GM12872 (cell line): ENCODE data around the gene RDH13.

Experiments used
- CTCF ChIP-seq: IDR thresholded peaks from 3 replicates; pipeline ENCODE4 v1.5.1; 2011; ENCODE audit warnings: low read depth, mild to moderate bottlenecking, low read length, moderate library complexity; ENCODE audit not compliant: insufficient read depth

Gene RDH13

GRCh38 chr19:55015126-55015525 lies 47.8 kb downstream of the RDH13 start:
- no peak for TF ChIP-seq CTCF

- TF ChIP-seq CTCF: no peak
Measured at GRCh38 chr19:55014714-55015113, 48.2 kb downstream of the RDH13 start.

- TF ChIP-seq CTCF: no peak
Measured at GRCh38 chr19:55013596-55013995, 49.4 kb downstream of the RDH13 start.

- TF ChIP-seq CTCF: no peak
Measured at GRCh38 chr19:55012306-55012705, 50.6 kb downstream of the RDH13 start.

- no peak for TF ChIP-seq CTCF
Measured at GRCh38 chr19:55005684-55006488, 57.1 kb downstream of the RDH13 start.

GRCh38 chr19:55000761-55001160 lies 62.2 kb downstream of the RDH13 start:
- no peak for TF ChIP-seq CTCF

- TF ChIP-seq CTCF: no peak
Measured at GRCh38 chr19:54995561-54995960, 67.4 kb downstream of the RDH13 start.
